ENCODE measurements around the gene RTRAF. TPM values are rescaled to one million over a fixed set of nuclear protein-coding genes. Genes with fewer than 3 reads are reported as not detected.

Gene RTRAF
- total and polyA plus RNA-seq, 2 of the 8 experiments (the other 6 are each of a cell fraction or from before 2014, with no cell fraction given) = 149 to 359 TPM

DNA sequence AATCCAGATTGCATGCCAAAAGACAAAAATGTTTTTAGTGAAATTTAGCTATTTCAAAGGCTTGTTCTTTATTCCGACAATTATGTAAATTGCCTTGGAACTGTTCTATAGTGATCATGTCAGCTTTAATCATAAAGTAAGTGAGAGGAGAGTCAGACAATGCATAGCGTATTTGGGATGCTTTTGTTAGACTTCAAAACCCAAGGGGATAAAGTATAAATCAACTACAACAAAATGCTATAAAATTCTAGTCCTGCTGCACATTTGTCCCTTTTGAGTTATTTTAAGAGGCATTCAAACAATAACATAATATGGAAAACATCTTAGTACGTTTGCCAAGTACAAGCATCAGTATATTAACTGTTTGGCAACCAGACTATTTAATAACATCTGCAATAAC is 11.3 kb downstream of the RTRAF start:
- ChIA-PET CTCF (ENCODE audit: partially characterized antibody) (interaction anchor here (1.0 to 1.8 kb wide), 4 partner anchors 15 to 272 kb away, joined by 3 to 5 read pairs (median 4); no protein-coding TSS in a partner anchor), POLR2A (ENCODE audit: partially characterized antibody) (no interaction called here)
- DNase-seq (ENCODE audit: low read depth in 1 of 2, low spot score in 2 of 2) (no peak), FAIRE-seq (no peak)
- H2BK20ac ChIP-seq (ENCODE audit: low read length) = no peak overlapping the region
- H3K18ac ChIP-seq (ENCODE audit: extremely low read depth, low read length) = no peak overlapping the region
- no peak overlapping the region for H3K9ac ChIP-seq (replicated peaks in 1 of 4; ENCODE audit: extremely low read depth in 1 of 4, low read depth in 3 of 4, low read length in 3 of 4)
- H2BK5ac ChIP-seq (ENCODE audit: low read depth, low read length) = no peak overlapping the region
- no peak overlapping the region for H4K5ac ChIP-seq (ENCODE audit: insufficient read length, low read depth, low read length)
- no peaks in the 10 kb centered on the region for H3K9me3 ChIP-seq (ENCODE audit: insufficient read depth in 2 of 2, low read depth in 1 of 2, low read length in 1 of 2)
- peaks cover 0 to 22% of the 10 kb centered on the region in 2 experiments; a peak in 2 of 4 replicates for H3K79me2 ChIP-seq (ENCODE audit: control insufficient read depth in 1 of 2, insufficient read depth in 2 of 2, low read length in 2 of 2)
- H3K27me3 ChIP-seq (replicated peaks in 1 of 4; ENCODE audit: control insufficient read depth in 3 of 4, extremely low read depth in 1 of 4, insufficient read depth in 3 of 4, low read length in 3 of 4) = no peaks in the 10 kb centered on the region
- peaks cover 21 to 90% (median 50%) of the 10 kb centered on the region in 4 experiments for H3K36me3 ChIP-seq (ENCODE audit: control insufficient read depth in 2 of 4, insufficient read depth in 4 of 4, low read length in 3 of 4)
- H3K56ac ChIP-seq (replicated peaks; ENCODE audit: insufficient read length, low read depth, low read length) = no peak overlapping the region
- peaks cover 0 to 3% (median 0%) of the 10 kb centered on the region in 4 experiments; a peak in 1 of 7 replicates for H3K4me1 ChIP-seq (replicated peaks in 1 of 4; ENCODE audit: control insufficient read depth in 3 of 4, insufficient read depth in 4 of 4, low read length in 3 of 4)
- no peak overlapping the region for H3K4me3 ChIP-seq (ENCODE audit: extremely low read depth in 1 of 4, insufficient read depth in 2 of 4, low read depth in 3 of 4, low read length in 4 of 4)
- H4K20me1 ChIP-seq (replicated peaks in 1 of 2; ENCODE audit: control insufficient read depth in 1 of 2, insufficient read depth in 2 of 2, low read length in 2 of 2) = peaks cover 2 to 6% of the 10 kb centered on the region in 2 experiments
- no peak overlapping the region for H2AK5ac ChIP-seq (ENCODE audit: low read depth, low read length)
- H3K79me1 ChIP-seq (ENCODE audit: low read depth, low read length) = peaks cover 2% of the 10 kb centered on the region
- no peaks in the 10 kb centered on the region for H3K23me2 ChIP-seq (ENCODE audit: low read depth, low read length)
- no peak overlapping the region for H2BK120ac ChIP-seq (replicated peaks; ENCODE audit: low read depth, low read length)
- no peak overlapping the region for H3K4me2 ChIP-seq (ENCODE audit: insufficient read depth in 1 of 2, low read depth in 2 of 2, low read length in 2 of 2)
- WGBS, 2 experiments (ENCODE audit: extremely low coverage in 1 of 2, insufficient coverage in 1 of 2, insufficient read length in 1 of 2, insufficient replicate concordance in 2 of 2, low coverage in 1 of 2, low lambda C conversion rate in 2 of 2, missing lambda C conversion rate in 1 of 2) = 94% methylated on average over 3 of the region's 3 CpGs; no CpG with 5 or more reads in 1 of the 2 experiments
- no peak overlapping the region for H4K91ac ChIP-seq (replicated peaks; ENCODE audit: insufficient read length, low read length)
- H3K23ac ChIP-seq (ENCODE audit: insufficient read length) = no peak overlapping the region
- H2AFZ ChIP-seq (ENCODE audit: low read length) = no peak overlapping the region
- H3K14ac ChIP-seq (ENCODE audit: insufficient read length) = no peak overlapping the region
- no peak overlapping the region for H4K8ac ChIP-seq (ENCODE audit: extremely low read depth, insufficient read depth, low read length)
- no peak overlapping the region for H2BK12ac ChIP-seq (ENCODE audit: low read depth, low read length)
- H2BK15ac ChIP-seq (ENCODE audit: low read length) = no peak overlapping the region
- no peak overlapping the region for H3K4ac ChIP-seq (replicated peaks; ENCODE audit: insufficient read length, low read depth, low read length)
- no peak overlapping the region for H3K27ac ChIP-seq (ENCODE audit: low read depth, low read length)
- TF ChIP-seq SAP30 (IDR thresholded peaks at IDR 0.05; ENCODE audit: insufficient read depth, insufficient replicate concordance, low read length) (no peak), POU5F1 (IDR thresholded peaks at IDR 0.05; ENCODE audit: low read depth, low read length) (no peak), ZNF274 (IDR thresholded peaks at IDR 0.05; ENCODE audit: borderline replicate concordance, extremely low read depth, low read length) (no peak), ATF2 (IDR thresholded peaks at IDR 0.05; ENCODE audit: low read length) (no peak), POLR2AphosphoS5 (IDR thresholded peaks at IDR 0.05; ENCODE audit: low read depth, low read length) (no peak), BRCA1 (IDR thresholded peaks at IDR 0.05; ENCODE audit: low read depth, low read length) (no peak), HDAC2 (IDR thresholded peaks at IDR 0.05; ENCODE audit: borderline replicate concordance in 1 of 2, low read depth in 2 of 2, low read length in 2 of 2) (no peak), TEAD4 (IDR thresholded peaks at IDR 0.05; ENCODE audit: low read depth, low read length) (no peak), JUN (IDR thresholded peaks at IDR 0.05; ENCODE audit: low read depth, low read length) (no peak), CEBPB (IDR thresholded peaks at IDR 0.05; ENCODE audit: low read depth, low read length) (no peak)
- TF ChIP-seq, protein P1, sequence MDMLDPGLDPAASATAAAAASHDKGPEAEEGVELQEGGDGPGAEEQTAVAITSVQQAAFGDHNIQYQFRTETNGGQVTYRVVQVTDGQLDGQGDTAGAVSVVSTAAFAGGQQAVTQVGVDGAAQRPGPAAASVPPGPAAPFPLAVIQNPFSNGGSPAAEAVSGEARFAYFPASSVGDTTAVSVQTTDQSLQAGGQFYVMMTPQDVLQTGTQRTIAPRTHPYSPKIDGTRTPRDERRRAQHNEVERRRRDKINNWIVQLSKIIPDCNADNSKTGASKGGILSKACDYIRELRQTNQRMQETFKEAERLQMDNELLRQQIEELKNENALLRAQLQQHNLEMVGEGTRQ (IDR thresholded peaks at IDR 0.05; ENCODE audit: low read length) = no peak

All from H1 (cell line).